Midbrain (tissue), 1 donor: Measurements from ENCODE around the gene ZNF468.
"Not testable (repeated sequence)": the region's sequence is repeated elsewhere in the genome, so short reads cannot be mapped to it uniquely, and the experiment has no call there.

Experiments used
- DNase-seq: peaks from one replicate; lab custom pipeline; 2025; lab: John Stamatoyannopoulos, UW

Gene ZNF468

GRCh38 chr19:52825765-52826164 is 31.7 kb downstream of the ZNF468 start:
- no peak for DNase-seq

- no peak for DNase-seq
Measured at GRCh38 chr19:52823676-52824075, 33.7 kb downstream of the ZNF468 start.

- peak; percentile 54 for DNase-seq
Measured at GRCh38 chr19:52821204-52821960, 36.0 kb downstream of the ZNF468 start, which contains the start of gene ZNF28. Gene ZNF28, minus strand, starts transcription at chr19:52821633. Its CDS starts 3,675 bp downstream, at chr19:52817958.

GRCh38 chr19:52820472-52821203 is 36.8 kb downstream of the ZNF468 start:
- not testable (repeated sequence) for DNase-seq

- no peak for DNase-seq
Measured at GRCh38 chr19:52809801-52810200, 47.6 kb downstream of the ZNF468 start.

- not testable (repeated sequence) for DNase-seq
Measured at GRCh38 chr19:52799950-52800640, 57.3 kb downstream of the ZNF468 start.

GRCh38 chr19:52789440-52789839 is 68.0 kb downstream of the ZNF468 start:
- no peak for DNase-seq
